LNCAP (cell line): ENCODE results near the gene KDM5B.

Experiments
- CTCF ChIP-seq: fragments of 450-650 bp; IDR thresholded peaks from 2 replicates; pipeline ENCODE4 v1.5.1; 2017; ENCODE audit warnings: mild to moderate bottlenecking

KDM5B gene

GRCh38 chr1:202710070-202711045, 97.9 kb downstream of the KDM5B start, which contains the start of gene SYT2:
Gene SYT2, minus strand, starts transcription at chr1:202710454. Its CDS starts 104,682 bp downstream, at chr1:202605772.
- no peak for TF ChIP-seq CTCF

GRCh38 chr1:202709276-202710041, 98.8 kb downstream of the KDM5B start:
- no peak for TF ChIP-seq CTCF

GRCh38 chr1:202708456-202709275, 99.6 kb downstream of the KDM5B start:
- no peak for TF ChIP-seq CTCF

- TF ChIP-seq CTCF: no peak
Observed at GRCh38 chr1:202706851-202707250, 101.4 kb downstream of the KDM5B start.

- TF ChIP-seq CTCF: no peak
Observed at GRCh38 chr1:202704601-202705000, 103.6 kb downstream of the KDM5B start.

GRCh38 chr1:202703191-202703590, 105.0 kb downstream of the KDM5B start:
- TF ChIP-seq CTCF: no peak

GRCh38 chr1:202702088-202702487, 106.1 kb downstream of the KDM5B start:
- no peak for TF ChIP-seq CTCF
